ENCODE results near the gene ERICH2.

DNA sequence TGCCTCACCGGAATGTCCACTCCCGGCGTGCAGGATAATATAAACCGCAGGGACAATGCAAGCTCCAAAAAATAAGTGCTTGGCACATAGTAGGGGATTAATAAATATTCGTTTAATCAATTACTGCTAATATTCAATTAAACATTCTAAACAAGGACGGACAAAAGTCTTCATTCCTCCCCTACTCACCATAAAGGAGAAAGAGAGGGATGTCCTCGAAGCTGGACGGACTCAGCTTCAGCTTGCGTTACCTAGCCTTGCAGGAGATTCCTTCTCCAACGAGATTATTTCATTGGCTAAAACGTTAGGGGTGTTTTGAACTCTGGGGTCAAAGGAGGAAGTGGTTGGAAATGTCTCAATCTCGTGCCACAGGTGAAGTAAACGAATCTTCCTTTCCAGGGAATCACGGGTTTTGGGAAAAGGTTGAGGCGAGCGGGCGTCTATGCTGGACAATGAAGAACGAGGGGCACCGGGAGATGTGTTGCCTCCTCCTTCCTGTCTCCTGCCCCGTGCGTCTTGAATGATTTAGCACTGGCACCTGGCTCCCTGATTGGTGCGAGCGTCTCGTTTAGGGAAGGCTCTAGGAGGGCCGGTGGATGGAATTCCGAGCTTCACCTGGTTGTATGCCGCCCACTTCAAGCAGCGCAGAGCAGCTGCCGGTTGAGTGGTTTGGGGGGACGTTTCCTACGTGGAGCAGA, 44.5 kb downstream of the ERICH2 start:
- TF ChIP-seq POLR2A (IDR thresholded peaks at IDR 0.05) = no peak
- TF ChIP-seq, protein P1, sequence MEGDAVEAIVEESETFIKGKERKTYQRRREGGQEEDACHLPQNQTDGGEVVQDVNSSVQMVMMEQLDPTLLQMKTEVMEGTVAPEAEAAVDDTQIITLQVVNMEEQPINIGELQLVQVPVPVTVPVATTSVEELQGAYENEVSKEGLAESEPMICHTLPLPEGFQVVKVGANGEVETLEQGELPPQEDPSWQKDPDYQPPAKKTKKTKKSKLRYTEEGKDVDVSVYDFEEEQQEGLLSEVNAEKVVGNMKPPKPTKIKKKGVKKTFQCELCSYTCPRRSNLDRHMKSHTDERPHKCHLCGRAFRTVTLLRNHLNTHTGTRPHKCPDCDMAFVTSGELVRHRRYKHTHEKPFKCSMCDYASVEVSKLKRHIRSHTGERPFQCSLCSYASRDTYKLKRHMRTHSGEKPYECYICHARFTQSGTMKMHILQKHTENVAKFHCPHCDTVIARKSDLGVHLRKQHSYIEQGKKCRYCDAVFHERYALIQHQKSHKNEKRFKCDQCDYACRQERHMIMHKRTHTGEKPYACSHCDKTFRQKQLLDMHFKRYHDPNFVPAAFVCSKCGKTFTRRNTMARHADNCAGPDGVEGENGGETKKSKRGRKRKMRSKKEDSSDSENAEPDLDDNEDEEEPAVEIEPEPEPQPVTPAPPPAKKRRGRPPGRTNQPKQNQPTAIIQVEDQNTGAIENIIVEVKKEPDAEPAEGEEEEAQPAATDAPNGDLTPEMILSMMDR (IDR thresholded peaks at IDR 0.05) = no peak

Measured in ovary (tissue), 3 donors.